H1 (cell line): Measurements from ENCODE around the gene DHCR7. TPM values are rescaled to one million over a fixed set of nuclear protein-coding genes. Genes with fewer than 3 reads are reported as not detected.

Source experiments
- CBX8 ChIP-seq: fragments of 300-800, 300-1000 bp; sonication (generic); IDR thresholded peaks from 2 replicates; pipeline ENCODE4 v1.7.1; 2016; ENCODE audit warnings: low read depth, low read length, borderline replicate concordance
- JUND ChIP-seq: IDR thresholded peaks from 2 replicates; pipeline ENCODE4 v1.6.1; 2011; ENCODE audit warnings: mild to moderate bottlenecking, improper control_type of control experiment, low read length
- KDM1A ChIP-seq: fragments of 200-600, 300-600 bp; sonication (generic); IDR thresholded peaks from 2 replicates; pipeline ENCODE4 v1.7.1; 2016; ENCODE audit warnings: mild to moderate bottlenecking, low read length, borderline replicate concordance
- MAFK ChIP-seq: IDR thresholded peaks from 2 replicates; pipeline ENCODE4 v1.6.1; 2012; ENCODE audit warnings: low read depth, mild to moderate bottlenecking, improper control_type of control experiment, low read length
- SAP30 ChIP-seq: fragments of 300-600 bp; sonication (generic); IDR thresholded peaks from 2 replicates; pipeline ENCODE4 v1.7.1; 2012; ENCODE audit warnings: low read length, moderate library complexity, mild to moderate bottlenecking, inconsistent platforms; ENCODE audit not compliant: insufficient read depth, insufficient replicate concordance
- SP2 ChIP-seq: IDR thresholded peaks from 2 replicates; pipeline ENCODE4 v1.6.1; 2012; ENCODE audit warnings: mild to moderate bottlenecking, low read length, inconsistent platforms
- TAF1 ChIP-seq: IDR thresholded peaks from 2 replicates; pipeline ENCODE4 v1.6.1; 2011; ENCODE audit warnings: mild to moderate bottlenecking, low read depth, low read length
- TBP ChIP-seq: IDR thresholded peaks from 2 replicates; pipeline ENCODE4 v1.6.1; 2011; ENCODE audit warnings: low read depth, low read length, improper control_type of control experiment
- polyA plus RNA-seq, 7 experiments: library from polyadenylated mRNA; depleted of rRNA in 3 of 7; stranded (reverse) in 5 of 7; unstranded in 2 of 7; fragments of >200 nt in 5 of 7; fragments of 200-250 nt in 2 of 7; gene quantifications; 1 replicate in 5 of 7; 2 replicates in 1 of 7; 4 replicates in 1 of 7; pipeline versions ENCODE4 v1.2.1 to v1.2.3, GENCODE V29; 2011 to 2013; ENCODE audit warnings: missing spikeins in 2 of 7, mixed read lengths in 2 of 7
- total RNA-seq: library from RNA; stranded (reverse); fragmentation: NEBNext Ultra II Directional; extraction: Animal tissue kit (Norgen Biotek cat#: 25700); gene quantifications from 2 replicates; pipeline ENCODE4 v1.2.1, GENCODE V29; 2021
- TF ChIP-seq, protein P1 (sequence below), 3 experiments: IDR thresholded peaks; 1 replicate in 2 of 3; 2 replicates in 1 of 3; pipeline versions ENCODE4 v1.5.1 to v1.6.1; 2011; ENCODE audit warnings: low read length in 3 of 3, mild to moderate bottlenecking in 3 of 3, inconsistent platforms in 2 of 3, low read depth in 1 of 3, moderate library complexity in 1 of 3; ENCODE audit not compliant: insufficient read depth in 1 of 3; ENCODE audit errors: control extremely low read depth in 1 of 3

The DHCR7 gene
- total and polyA plus RNA-seq, 2 of the 8 experiments (the other 6 are each of a cell fraction or from before 2014, with no cell fraction given) = 144 to 157 TPM

DNA sequence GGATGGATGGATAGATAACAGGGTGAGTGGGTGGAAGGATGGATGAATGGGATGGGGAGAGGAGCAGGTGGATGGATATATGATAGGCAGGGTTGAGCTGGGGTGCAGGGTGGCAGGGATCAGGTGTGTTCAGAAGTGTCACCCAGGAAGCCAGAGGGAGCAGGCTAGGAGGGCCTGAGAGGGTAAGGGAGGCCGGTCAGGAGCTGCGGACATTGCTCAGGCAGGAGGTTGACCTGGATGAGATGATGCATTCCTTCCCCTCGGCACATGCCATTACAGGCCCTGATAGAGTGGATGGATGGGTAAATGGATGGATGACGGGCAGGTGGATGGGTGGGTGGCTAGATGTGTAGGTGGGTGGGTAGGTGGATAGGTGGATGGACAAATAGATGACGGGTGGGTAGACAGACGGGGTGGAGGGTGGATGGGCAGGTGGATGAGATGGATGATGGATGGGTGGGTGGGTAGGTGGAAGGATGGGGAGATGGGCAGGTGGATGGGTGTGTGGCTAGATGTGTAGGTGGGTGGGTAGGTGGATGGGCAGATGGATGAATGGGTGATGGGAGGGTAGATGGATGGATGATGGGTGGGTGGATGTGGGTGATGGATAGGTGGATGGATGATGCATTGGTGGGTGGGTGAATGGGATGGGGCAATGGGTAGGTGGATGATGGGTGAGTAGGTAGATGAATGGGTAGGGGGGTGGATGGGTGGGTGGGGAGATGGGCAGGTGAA is 8.0 kb downstream of the DHCR7 start (continued):
- no peak for TF ChIP-seq KDM1A
- TF ChIP-seq TAF1 = no peak
- no peak for TF ChIP-seq TBP
- no peak for TF ChIP-seq MAFK
- TF ChIP-seq JUND = no peak
- TF ChIP-seq CBX8 = no peak
- TF ChIP-seq SP2 = no peak
- TF ChIP-seq SAP30 = no peak
- TF ChIP-seq, protein P1, sequence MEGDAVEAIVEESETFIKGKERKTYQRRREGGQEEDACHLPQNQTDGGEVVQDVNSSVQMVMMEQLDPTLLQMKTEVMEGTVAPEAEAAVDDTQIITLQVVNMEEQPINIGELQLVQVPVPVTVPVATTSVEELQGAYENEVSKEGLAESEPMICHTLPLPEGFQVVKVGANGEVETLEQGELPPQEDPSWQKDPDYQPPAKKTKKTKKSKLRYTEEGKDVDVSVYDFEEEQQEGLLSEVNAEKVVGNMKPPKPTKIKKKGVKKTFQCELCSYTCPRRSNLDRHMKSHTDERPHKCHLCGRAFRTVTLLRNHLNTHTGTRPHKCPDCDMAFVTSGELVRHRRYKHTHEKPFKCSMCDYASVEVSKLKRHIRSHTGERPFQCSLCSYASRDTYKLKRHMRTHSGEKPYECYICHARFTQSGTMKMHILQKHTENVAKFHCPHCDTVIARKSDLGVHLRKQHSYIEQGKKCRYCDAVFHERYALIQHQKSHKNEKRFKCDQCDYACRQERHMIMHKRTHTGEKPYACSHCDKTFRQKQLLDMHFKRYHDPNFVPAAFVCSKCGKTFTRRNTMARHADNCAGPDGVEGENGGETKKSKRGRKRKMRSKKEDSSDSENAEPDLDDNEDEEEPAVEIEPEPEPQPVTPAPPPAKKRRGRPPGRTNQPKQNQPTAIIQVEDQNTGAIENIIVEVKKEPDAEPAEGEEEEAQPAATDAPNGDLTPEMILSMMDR (IDR thresholded peaks at IDR 0.05; ENCODE audit: control extremely low read depth in 1 of 3, insufficient read depth in 1 of 3, low read depth in 1 of 3, low read length in 3 of 3) = no peak
